ENCODE results near the gene ARMC5.

ARMC5 gene

DNA sequence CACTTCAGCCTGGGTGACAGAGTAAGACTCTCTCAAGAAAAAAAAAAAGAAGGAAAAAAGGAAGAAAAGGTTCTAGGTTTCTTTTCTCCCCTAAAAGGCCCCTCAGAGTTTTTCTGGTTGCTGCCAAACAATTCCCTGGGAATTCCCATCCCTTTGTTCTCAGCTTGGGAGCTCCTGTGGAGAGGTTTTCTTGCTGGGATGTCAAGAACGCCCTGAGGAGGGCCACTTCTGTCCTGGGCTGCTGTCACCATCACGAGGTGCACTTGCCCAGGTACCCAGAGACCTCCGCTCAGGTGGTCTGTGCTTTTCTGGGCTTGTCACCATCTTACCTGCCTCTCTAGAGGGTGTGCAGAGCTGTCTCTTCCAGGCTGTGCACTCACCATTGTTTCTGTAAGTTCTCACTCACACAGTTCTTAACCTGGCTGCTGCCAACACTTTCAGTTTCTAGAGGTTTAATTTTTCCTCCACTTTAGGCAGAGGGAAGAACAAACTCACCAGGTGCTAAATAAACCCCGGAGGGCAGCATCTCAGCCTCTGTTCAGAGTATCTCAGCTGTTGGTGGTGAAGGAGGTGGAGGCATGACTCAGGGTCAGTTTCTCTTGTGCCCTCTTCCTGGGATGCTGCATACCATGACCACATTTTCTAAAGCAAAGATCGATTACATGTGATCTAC lies 28.8 kb upstream of the ARMC5 start:
- TF ChIP-seq MAX (IDR thresholded peaks at IDR 0.05) (no peak), NFIC (IDR thresholded peaks at IDR 0.05) (no peak), CEBPB (IDR thresholded peaks at IDR 0.05) (no peak), EP300 (IDR thresholded peaks at IDR 0.05; ENCODE audit: borderline replicate concordance) (no peak), YY1 (IDR thresholded peaks at IDR 0.05; ENCODE audit: low read depth) (no peak), TAF1 (IDR thresholded peaks at IDR 0.05; ENCODE audit: low read depth) (no peak), EGR1 (IDR thresholded peaks at IDR 0.05) (no peak), TEAD4 (IDR thresholded peaks at IDR 0.05) (no peak)
- TF ChIP-seq, protein P1, sequence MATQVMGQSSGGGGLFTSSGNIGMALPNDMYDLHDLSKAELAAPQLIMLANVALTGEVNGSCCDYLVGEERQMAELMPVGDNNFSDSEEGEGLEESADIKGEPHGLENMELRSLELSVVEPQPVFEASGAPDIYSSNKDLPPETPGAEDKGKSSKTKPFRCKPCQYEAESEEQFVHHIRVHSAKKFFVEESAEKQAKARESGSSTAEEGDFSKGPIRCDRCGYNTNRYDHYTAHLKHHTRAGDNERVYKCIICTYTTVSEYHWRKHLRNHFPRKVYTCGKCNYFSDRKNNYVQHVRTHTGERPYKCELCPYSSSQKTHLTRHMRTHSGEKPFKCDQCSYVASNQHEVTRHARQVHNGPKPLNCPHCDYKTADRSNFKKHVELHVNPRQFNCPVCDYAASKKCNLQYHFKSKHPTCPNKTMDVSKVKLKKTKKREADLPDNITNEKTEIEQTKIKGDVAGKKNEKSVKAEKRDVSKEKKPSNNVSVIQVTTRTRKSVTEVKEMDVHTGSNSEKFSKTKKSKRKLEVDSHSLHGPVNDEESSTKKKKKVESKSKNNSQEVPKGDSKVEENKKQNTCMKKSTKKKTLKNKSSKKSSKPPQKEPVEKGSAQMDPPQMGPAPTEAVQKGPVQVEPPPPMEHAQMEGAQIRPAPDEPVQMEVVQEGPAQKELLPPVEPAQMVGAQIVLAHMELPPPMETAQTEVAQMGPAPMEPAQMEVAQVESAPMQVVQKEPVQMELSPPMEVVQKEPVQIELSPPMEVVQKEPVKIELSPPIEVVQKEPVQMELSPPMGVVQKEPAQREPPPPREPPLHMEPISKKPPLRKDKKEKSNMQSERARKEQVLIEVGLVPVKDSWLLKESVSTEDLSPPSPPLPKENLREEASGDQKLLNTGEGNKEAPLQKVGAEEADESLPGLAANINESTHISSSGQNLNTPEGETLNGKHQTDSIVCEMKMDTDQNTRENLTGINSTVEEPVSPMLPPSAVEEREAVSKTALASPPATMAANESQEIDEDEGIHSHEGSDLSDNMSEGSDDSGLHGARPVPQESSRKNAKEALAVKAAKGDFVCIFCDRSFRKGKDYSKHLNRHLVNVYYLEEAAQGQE (IDR thresholded peaks at IDR 0.05; ENCODE audit: low read depth) = no peak

GRCh38 chr16:31435341-31436220 lies 23.7 kb upstream of the ARMC5 start:
- no peak for TF ChIP-seq FOXM1 (IDR thresholded peaks at IDR 0.05; ENCODE audit: borderline replicate concordance, low read depth)

- no peak for TF ChIP-seq CEBPB (IDR thresholded peaks at IDR 0.05)
- TF ChIP-seq TEAD4 (IDR thresholded peaks at IDR 0.05) = no peak
- TF ChIP-seq USF1 (IDR thresholded peaks at IDR 0.05) = no peak
- no peak for TF ChIP-seq CREB1 (IDR thresholded peaks at IDR 0.05; ENCODE audit: low read depth)
- TF ChIP-seq, protein P1 (IDR thresholded peaks at IDR 0.05; ENCODE audit: low read depth) = no peak
- no peak for TF ChIP-seq FOXM1 (IDR thresholded peaks at IDR 0.05; ENCODE audit: borderline replicate concordance, low read depth)
- TF ChIP-seq YY1 (IDR thresholded peaks at IDR 0.05; ENCODE audit: low read depth) = no peak
- TF ChIP-seq NFIC (IDR thresholded peaks at IDR 0.05) = no peak
- no peak for TF ChIP-seq ZBTB7A (IDR thresholded peaks at IDR 0.05; ENCODE audit: low read depth)
- TF ChIP-seq EP300 (IDR thresholded peaks at IDR 0.05; ENCODE audit: borderline replicate concordance) = no peak
- no peak for TF ChIP-seq TCF12 (IDR thresholded peaks at IDR 0.05; ENCODE audit: low read depth)
- TF ChIP-seq MAX (IDR thresholded peaks at IDR 0.05) = no peak
- TF ChIP-seq TAF1 (IDR thresholded peaks at IDR 0.05; ENCODE audit: low read depth) = no peak
- no peak for TF ChIP-seq RAD21 (IDR thresholded peaks at IDR 0.05; ENCODE audit: low read depth)
- TF ChIP-seq EGR1 (IDR thresholded peaks at IDR 0.05) = no peak
Measured at GRCh38 chr16:31436221-31437045, 22.9 kb upstream of the ARMC5 start.

DNA sequence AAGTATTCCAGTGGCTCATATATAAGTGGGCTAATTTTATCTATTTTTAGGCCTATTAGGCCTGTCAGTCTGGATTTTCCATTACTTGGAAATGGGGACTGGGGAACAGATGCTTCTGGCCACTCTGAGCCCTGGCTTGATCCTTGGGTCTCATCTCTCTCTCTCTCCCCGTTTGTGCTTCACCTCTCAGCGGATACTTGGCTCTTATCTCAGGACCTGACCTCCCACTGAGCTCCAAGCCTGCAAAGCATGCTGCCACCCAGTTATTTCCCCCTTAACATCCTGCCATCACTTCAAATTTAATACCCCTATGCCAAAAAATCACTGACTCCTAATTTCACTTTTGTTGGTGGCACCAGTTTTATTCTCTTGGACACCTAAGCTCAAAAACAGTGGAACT lies 20.9 kb upstream of the ARMC5 start:
- TF ChIP-seq TEAD4 (IDR thresholded peaks at IDR 0.05) (no peak), TAF1 (IDR thresholded peaks at IDR 0.05; ENCODE audit: low read depth) (no peak)

GRCh38 chr16:31439519-31439918 lies 19.8 kb upstream of the ARMC5 start:
- TF ChIP-seq MAX (IDR thresholded peaks at IDR 0.05) (no peak), USF1 (IDR thresholded peaks at IDR 0.05) (no peak), CEBPB (IDR thresholded peaks at IDR 0.05) (no peak), NFIC (IDR thresholded peaks at IDR 0.05) (no peak), RAD21 (IDR thresholded peaks at IDR 0.05; ENCODE audit: low read depth) (no peak), ZBTB7A (IDR thresholded peaks at IDR 0.05; ENCODE audit: low read depth) (no peak), TCF12 (IDR thresholded peaks at IDR 0.05; ENCODE audit: low read depth) (no peak), EGR1 (IDR thresholded peaks at IDR 0.05) (no peak), YY1 (IDR thresholded peaks at IDR 0.05; ENCODE audit: low read depth) (no peak), TAF1 (IDR thresholded peaks at IDR 0.05; ENCODE audit: low read depth) (no peak), CREB1 (IDR thresholded peaks at IDR 0.05; ENCODE audit: low read depth) (no peak), EP300 (IDR thresholded peaks at IDR 0.05; ENCODE audit: borderline replicate concordance) (no peak), FOXM1 (IDR thresholded peaks at IDR 0.05; ENCODE audit: borderline replicate concordance, low read depth) (no peak), TEAD4 (IDR thresholded peaks at IDR 0.05) (no peak)
- TF ChIP-seq, protein P1 (IDR thresholded peaks at IDR 0.05; ENCODE audit: low read depth) = no peak
